OCI-LY1 (cell line): Measurements from ENCODE around the gene RCN1.

Source experiments
- CTCF ChIP-seq: fragments of 200-600 bp; sonication (generic), shearing (Covaris generic); IDR thresholded peaks from 2 replicates; pipeline ENCODE4 v1.5.1; 2017; ENCODE audit warnings: mild to moderate bottlenecking, antibody characterized with exemption, low read length, moderate library complexity, mixed read lengths
- EZH2 ChIP-seq: fragments of 200-600 bp; sonication (generic), shearing (Covaris generic); IDR thresholded peaks from 2 replicates; pipeline ENCODE4 v1.8.0; 2017; ENCODE audit warnings: borderline replicate concordance, mixed run types, mild to moderate bottlenecking, antibody characterized with exemption, low read length, moderate library complexity, mixed read lengths

DNA sequence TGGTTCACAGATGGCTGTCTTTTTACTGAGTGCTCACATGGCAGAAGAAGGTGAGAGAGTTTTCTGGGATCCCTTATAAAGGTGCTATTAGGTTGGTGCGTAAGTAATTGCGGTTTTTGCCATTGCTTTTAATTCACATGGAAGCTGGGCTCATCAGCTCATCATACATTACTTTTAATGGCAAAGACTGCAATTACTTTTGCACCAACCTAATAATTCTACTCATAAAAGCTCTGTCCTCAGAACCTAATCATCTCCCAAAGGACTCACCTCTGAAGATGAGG is 23.0 kb downstream of the RCN1 start:
- TF ChIP-seq CTCF (no peak), EZH2 (no peak)
